HG03095 (cell line): ENCODE results near the gene GAK.
"Not testable (repeated sequence)": the region's sequence is repeated elsewhere in the genome, so short reads cannot be mapped to it uniquely, and the experiment has no call there.

Experiments used
- ATAC-seq: cut with Tn5 transposase; IDR thresholded peaks from one replicate; pipeline ENCODE4 v1.9.1; 2021; ENCODE audit warnings: moderate library complexity; ENCODE audit not compliant: unreplicated experiment

GAK gene

DNA sequence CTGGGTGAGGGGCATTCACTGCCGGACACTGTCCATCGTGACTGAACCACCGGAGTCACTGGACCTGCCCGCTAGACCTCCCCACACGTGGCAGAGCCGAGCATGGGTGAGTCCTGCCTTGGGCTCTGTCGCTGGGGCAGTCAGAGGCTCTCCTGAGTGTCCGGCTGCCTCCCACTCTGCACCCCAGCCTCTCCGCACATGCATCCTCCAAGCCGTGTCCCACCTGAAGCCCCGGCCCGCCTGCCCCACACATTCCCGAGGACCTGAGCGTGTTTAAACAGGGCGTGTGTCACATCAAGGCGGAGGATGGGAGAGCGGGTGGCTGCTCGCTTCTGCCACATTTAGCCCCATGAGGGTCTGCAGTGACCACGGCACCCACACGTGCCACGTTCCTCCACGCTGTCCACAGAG, 110.9 kb downstream of the GAK start:
- ATAC-seq: no peak

DNA sequence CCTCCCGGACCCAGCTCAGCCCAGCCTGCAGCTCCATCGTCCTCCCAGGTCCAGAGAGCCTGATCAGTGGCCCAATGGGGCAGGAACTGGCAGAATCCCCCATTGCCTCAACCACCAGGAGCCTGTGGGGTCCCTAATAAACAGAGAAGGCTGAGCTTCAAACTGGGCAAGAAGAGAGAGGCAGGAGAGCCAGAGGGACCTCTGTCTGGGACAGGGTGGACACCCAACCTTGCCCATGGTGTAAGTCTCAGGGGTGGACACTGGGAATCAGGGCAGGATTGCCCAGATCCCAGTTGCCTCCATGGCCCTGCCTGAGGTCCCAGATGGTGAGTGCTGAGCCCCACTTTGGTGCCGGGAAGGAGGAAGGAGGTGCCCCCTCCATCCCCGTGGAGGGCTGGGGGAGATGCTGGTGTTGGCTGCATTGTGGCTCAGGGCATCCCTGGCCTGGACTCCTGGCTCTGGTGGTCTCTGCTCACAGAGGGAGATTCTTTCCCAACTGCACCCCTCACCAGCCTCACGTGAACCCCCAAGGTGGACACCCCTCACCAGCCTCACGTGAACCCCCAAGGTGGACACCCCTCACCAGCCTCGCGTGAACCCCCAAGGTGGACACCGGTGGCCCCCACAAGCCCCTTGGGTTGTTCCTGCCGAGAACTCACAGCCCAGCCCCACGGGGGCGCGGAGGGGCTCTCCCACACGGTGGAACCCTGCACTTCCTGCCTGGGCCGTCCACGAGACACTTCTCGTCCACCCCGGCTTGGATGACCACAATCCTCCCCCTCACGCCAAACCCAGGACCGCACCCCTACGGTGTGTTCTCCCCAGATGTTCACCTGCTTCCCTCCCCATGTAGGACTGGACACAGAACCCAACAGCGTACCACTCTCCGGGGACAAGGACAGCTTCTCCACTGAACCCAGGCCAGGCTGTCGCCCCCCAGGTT, 111.6 kb downstream of the GAK start:
- no peak for ATAC-seq

DNA sequence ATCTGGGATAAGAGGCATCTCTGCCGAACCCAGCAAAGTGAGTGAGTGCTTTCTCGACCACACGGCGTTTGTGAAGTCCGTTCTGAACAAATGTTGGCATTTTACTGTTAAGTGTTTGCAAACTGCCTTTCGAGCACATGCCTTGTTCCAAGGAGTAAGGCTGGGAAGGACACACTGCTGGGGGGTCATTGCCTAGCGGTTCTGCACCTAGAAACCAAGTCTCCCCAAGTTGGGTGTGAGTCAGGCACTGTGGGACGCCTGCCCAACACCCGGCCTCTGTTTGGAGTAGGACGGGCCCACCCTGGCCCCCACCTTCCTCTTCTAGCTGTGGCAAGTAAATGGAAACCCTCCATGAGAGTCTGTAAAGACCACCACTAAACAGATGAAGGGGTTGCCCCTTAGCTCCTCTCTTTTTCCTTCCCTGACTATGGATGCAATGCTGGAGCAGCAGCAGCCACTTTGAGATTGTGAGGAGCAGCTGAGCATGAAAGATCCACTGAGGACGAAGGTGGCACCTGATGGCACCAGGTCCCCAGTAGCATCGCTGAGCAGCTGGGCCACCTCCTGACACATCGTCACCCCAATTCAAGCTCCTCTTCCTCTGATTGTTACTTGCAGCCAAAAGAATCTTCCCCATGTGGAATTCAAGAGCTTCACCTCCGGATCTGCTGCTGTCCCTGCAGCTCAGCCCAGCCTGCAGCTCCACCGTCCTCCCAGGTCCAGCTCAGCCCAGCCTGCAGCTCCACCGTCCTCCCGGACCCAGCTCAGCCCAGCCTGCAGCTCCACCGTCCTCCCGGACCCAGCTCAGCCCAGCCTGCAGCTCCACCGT, 112.5 kb downstream of the GAK start:
- ATAC-seq: no peak

DNA sequence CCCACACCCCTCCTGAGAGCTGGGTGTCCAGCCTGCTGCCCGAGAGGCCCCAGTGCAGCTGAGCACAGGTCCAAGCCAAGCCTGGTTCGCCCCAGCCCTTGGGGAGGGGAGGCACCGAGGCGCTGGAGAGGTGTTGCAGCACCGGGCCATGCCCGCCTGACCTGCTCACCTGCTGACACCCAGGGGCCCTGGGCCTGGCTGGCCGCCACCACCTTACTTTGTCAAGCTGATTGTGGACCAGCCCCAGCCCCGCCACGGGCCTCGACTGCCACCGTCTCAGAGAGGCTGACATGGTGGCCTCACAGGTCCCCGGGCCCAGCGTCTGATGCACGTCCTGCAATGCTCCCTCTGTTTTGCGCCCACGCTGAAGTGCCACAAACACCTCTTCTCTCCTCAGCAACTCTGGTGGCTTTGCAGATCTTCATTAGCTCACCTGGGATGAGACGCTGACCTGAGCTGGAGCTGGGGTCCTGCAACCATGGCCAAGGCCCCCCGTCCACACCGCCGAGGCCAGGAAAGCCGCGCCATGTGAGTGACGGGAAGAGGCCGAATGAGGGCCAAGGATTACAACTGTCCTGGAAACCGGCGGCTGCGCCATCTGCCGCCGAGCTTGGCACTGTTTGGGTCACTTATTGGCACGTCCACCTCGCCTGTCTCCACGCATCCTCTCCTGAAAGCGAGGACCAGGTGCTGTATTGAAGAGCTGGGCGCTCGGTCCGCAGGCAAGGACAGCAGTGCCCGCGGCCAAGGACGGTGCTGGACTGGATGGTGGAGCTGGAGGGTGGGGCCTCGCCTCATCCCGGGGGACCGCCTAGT, 113.8 kb downstream of the GAK start:
- no peak for ATAC-seq

DNA sequence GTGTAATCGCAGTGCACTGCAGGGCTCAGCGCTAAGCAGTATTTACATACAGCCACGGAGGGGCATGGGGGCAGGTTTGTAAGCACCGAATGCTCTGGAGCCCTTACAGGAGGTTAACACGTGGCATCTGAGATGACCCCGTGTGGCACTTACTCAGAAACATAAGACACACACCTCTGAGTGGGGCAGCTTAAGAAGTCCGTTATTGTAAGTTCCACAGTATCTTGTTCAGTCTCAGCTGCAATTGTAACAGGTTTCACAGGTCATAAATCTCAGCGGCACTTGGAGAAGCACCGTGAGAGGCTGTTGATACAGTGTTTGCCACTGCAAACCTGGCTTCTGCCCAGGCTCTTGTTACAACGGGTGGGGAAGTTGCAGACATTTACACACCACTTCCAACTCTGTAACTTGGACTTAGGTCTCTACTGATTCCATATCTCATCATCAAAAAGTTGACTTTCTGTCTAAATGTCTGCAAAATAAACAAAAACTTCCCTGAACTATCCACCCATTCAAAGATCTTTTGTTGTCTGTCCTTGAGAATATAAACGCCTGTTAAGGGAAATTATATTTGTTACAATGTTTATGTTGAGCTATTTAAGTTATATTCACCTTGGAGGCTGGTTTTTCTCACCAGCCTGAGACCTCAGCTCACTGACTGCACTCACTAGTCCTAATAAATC, 116.5 kb downstream of the GAK start:
- no peak for ATAC-seq

DNA sequence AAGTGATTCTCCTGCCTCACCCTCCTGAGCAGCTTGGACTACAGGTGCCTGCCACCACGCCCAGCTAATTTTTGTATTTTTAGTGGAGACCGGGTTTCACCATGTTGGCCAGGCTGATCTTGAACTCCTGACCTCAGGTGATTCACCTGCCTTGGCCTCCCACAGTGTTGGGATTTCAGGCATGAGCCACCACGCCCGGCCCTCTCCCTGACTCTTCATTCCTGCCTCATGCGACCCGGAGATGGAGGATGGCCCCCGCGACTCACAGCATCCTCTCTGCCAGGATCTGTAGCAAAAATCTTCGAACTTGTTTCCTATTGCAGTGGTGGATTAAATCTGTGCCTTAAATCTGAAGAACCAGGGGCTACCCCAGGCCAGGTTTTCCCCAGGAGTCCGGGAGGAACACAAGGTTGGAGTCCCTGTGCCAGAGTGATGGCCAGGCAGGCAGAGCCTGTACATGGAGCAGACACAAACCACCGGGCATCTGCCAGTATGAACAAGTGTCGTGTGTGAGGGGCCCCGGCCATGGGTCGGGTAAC, 117.7 kb downstream of the GAK start:
- ATAC-seq: no peak

DNA sequence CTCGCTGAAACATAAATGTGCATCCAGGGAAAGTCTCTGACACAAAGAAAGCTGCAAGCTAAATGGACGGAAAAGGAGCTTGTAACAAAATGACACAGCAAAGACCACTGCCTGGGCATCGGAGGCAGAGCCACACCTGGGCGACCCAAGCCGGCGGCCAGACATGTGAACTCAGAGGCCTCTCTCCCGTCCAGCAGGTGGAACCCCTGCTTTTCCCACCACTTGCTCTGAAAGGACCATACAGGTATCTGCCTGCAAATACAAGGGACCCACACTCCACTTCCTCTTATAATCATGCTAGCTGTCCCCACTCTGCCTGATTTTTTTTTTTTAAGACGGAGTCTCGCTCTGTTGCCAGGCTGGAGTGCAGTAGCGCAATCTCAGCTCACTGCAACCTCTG, 118.2 kb downstream of the GAK start:
- no peak for ATAC-seq

DNA sequence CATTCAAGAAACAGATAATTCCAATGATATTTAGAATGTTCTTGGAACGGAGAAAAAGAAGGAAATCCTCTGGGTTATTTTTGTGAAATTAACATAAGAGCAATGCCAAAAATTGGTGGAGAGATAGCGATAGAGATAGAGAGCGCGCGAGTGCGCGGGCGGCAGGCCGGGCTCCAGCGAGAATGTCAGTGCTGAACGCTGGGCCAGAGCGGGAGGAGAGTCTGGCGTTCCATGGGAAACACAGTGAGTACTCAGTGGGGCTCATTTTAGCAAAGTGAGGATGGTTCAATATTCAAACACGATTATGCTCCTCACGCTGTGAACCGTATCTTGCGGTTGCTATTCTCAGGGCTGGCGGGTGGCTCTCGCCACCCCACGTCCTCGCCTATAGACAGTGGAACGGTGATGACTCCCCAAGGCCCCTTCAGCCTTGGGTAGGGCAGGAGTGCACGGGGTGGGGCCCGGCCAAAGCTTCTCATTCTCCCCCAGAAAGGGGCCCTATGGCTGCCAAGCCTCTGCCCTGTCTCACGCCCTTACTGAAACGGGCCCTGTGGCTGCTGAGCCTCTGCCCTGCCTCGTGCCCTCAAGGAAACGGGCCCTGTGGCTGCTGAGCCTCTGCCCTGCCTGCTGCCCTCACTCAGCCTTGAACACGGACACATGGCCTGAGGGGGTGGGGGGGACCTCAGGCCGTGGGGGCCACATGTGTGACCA, 123.1 kb downstream of the GAK start:
- no peak for ATAC-seq

DNA sequence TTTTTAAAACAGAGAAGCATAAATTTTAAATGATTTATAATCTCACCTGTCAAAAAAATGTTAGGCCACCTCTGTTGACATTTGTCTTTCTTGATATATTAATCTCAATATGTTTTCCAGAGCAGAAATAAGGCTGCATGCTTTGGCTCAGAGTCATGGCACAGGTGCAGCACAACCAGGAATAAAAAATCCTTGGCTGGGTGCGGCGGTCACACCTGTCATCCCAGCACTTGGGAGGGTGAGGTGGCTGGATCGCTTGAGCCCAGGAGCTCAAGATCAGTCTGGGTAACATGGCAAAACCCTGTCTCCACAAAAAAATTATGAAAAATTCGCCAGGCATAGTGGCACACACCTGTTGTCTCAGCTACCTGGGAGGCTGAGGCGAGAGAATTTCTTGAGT, 124.3 kb downstream of the GAK start:
- ATAC-seq: no peak

DNA sequence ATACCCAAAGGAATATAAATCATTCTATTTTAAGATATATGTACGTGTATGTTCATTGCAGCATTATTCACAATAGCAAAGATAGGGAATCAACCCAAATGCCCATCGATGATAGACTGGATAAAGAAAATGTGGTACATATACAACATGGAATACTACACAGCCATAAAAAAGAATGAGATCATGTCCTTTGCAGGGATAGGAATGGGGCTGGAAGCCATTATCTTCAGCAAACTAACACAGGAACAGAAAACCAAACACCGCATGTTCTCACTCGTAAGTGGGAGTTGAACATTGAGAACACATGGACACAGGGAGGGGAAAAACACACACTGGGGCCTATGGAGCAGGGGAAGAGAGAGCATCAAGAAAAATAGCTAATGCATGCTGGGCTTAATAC, 125.1 kb downstream of the GAK start:
- ATAC-seq: not testable (repeated sequence)

DNA sequence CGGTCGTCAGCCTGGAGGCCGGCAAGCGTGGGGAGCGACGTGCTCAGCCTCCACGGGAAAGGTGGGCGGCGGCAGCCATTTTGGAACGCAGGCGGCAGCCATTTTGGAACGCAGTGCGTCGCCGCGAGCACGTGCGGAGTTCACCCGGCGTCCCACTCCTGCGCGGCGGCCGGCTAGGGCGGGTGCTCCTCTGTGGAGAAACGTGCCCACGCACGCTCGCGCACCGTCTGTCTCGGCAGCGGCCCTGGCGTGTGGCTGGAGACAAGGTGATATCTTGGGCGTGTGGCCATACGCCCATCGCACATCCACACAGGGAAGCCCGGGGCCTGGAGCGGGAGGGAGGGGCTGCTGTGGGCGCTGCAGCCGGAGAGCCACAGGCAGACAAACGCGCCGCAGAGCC, 127.3 kb downstream of the GAK start:
- no peak for ATAC-seq

DNA sequence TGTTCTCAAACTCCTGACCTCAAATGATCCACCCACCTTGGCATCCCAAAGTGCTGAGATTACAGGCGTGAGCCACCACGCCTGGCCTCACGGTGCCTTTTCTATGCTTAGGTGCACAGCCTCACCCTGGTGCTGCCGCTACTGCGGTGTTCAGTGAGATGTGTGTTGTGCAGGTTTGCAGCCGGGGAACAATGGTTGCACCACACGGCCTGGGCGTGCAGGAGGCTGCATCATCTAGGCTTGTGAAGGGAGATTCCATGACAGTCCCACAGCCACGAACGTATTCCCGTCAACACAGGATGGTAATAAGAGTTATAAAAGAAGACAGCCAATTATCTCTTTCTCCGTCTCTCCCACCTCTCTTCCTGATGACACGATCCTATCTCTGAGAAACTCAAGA, 128.2 kb downstream of the GAK start:
- no peak for ATAC-seq

DNA sequence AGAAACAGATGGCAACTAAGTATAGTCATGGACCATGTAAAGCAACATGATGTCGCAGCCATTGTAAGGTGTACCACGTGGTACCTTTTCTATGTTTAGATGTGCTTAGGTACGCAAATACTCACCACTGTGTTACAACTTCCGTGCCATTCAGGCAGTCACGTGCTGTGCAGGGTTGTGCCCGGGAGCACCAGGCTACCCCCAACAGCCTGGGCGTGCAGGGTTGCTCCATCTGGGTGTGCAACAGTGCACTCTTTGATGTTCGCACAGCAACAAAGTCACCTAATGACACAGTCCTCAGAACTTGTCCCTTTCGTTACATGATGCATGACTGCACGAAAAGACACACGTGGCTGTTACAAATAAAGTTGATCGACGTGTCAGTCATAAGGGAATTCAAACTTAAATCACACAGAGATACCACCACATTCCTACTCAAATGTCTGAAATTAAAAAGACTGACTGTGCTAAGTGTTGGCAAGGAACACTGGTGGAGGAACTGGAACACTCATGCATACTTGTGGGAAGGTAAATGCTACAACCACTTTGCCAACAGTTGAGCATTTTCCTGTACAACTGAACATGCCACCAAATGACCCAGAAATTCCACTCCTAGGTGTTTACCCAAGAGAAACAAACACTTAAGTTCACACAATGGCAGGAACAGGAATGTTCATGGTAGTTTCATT, 130.5 kb downstream of the GAK start:
- ATAC-seq: no peak
